Diencephalon (tissue), 1 donor: Measurements from ENCODE around the gene GLRA2. TPM values are rescaled to one million over a fixed set of nuclear protein-coding genes. Genes with fewer than 3 reads are reported as not detected.

Experiments used
- total RNA-seq: library from RNA; depleted of rRNA; stranded (reverse); fragments of >200 nt; gene quantifications from one replicate; pipeline ENCODE4 v1.2.3, GENCODE V29; 2014

The GLRA2 gene
- total RNA-seq = 52.4 TPM

DNA sequence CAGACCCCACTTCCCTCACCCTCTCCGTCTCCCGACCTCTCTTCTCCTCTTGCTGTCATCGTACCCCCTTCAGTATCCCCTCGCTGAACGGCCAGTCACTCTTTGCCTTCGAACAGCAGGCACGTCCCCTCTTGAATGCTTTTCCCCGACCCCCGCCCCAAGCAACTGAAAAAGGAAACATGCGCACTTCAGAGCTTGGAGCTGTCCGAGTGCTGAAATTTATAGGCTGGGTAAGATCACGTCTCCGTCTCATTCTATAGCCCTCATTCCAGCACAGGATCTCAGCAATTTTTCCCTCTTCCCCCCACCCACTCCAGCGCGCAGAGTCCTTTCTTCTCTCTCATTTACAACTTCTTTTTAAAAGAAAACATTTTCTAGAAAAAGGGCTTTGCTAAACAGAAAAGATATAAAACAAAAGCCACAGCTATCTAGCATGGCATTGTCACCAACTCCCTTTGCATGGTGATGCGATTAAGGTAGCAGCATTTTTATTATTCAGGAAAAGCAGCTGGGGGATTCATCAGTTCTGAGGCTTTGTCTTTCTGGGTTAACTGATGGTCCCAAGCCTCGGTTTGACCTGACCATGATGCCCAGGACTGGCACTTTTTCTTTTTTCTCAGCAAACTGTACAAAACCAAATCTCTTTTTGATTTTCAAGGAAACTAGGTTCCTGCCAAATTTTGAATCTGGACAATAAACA lies at the start of gene GLRA2:
Gene GLRA2, plus strand, starts transcription at position 247 of the 700 bp plus-strand sequence. CDS start 522 bp downstream, outside the sequence.

